Psoas muscle (tissue), 8 donors: Measurements from ENCODE around the gene ACTN4. TPM values are rescaled to one million over a fixed set of nuclear protein-coding genes. Genes with fewer than 3 reads are reported as not detected.
A peak's percentile ranks its signal among the peaks of the same experiment; 100 is the strongest.

Source experiments
- ATAC-seq, 4 donors: fragments of 200-7000 bp; cut with Tn5 transposase; one replicate each; pipeline ENCODE4 v1.9.1; 2020; ENCODE audit warnings: moderate library complexity in 3 of 4, mild to moderate bottlenecking in 2 of 4
- DNase-seq, 2 donors: peaks; one replicate each; pipeline ENCODE4 v3.0.0-alpha.2; 2020
- H3K27ac ChIP-seq: fragments of 200-600 bp; one replicate; pipeline ENCODE4 v1.8.0; 2022
- H3K27me3 ChIP-seq, 3 donors: fragments of 200-600 bp in 1 of 3; one replicate each; pipeline versions ENCODE4 v1.6.1 to v1.8.0; 2013 to 2022; ENCODE audit warnings: low read length in 2 of 3, mild to moderate bottlenecking in 2 of 3, moderate library complexity in 1 of 3; ENCODE audit not compliant: insufficient read depth in 3 of 3
- H3K36me3 ChIP-seq, 2 donors: fragments of 200-600 bp in 1 of 2; one replicate each; pipeline versions ENCODE4 v1.6.1 to v1.8.0; 2013 to 2022; ENCODE audit warnings: low read depth in 1 of 2, mild to moderate bottlenecking in 1 of 2, moderate library complexity in 1 of 2; ENCODE audit not compliant: insufficient read depth in 1 of 2
- H3K4me1 ChIP-seq: fragments of 200-600 bp; one replicate; pipeline ENCODE4 v1.8.0; 2022
- H3K4me3 ChIP-seq: fragments of 200-600 bp; one replicate; pipeline ENCODE4 v1.8.0; 2022; ENCODE audit warnings: mild to moderate bottlenecking
- H3K9me3 ChIP-seq: fragments of 200-600 bp; one replicate; pipeline ENCODE4 v1.8.0; 2022
- CTCF ChIP-seq: fragments of 200-600 bp; IDR thresholded peaks from one replicate; pipeline ENCODE4 v1.8.0; 2022; ENCODE audit warnings: antibody characterized with exemption
- WGBS, 3 donors: extraction: QIAGEN DNeasy Blood & Tissue Kit; methylation state at CpG; one replicate each; pipeline versions ENCODE4 v1.1.6 to v1.1.7; 2013; 5-methylcytosine and 5-hydroxymethylcytosine counted together
- intact Hi-C, 2 donors: fragments of 100-400 bp; cut with DNase I; formaldehyde crosslinking; loops; one replicate each; pipeline versions ENCODE4 v1.11.0 to v1.14.2; 2022
- polyA plus RNA-seq, 3 donors: library from polyadenylated mRNA; stranded (reverse); fragments of 200-250 nt; gene quantifications; one replicate each; pipeline ENCODE4 v1.2.3, GENCODE V29; 2013
- total RNA-seq, 4 donors: library from RNA; stranded (reverse); fragmentation: NEBNext Ultra II Directional in 2 of 4; extraction: Animal tissue kit (Norgen Biotek cat#: 25700) in 2 of 4; gene quantifications; one replicate each; pipeline versions ENCODE4 v1.2.1 to v1.2.4, GENCODE V29; 2021 to 2023
- donor health status: healthy with polysubstance abuse.
- donor health status: DM: no; HTN: no; CAD: no; lungs with moderate emphysema.
- donor health status: Bipolar disorder and iron deficiency.
- donor health status: healthy.
- donor health status: DM: yes; HTN: yes; CAD: no.
- donor health status: DM: no; HTN: no; CAD: no.
- donor health status: DM: no; HTN: no; CAD: no.
- donor health status: DM: yes; HTN: yes; CAD: no.

Gene ACTN4
- total and polyA plus RNA-seq, 7 donors = 38.3 to 127 (median 79.9) TPM

- H3K9me3 ChIP-seq = no peaks in the 10 kb centered on the region
- intact Hi-C loops = no loop called here
- peak overlapping the region; percentile 17 for H3K4me3 ChIP-seq
- H3K27ac ChIP-seq = peak overlapping the region; percentile 98
- TF ChIP-seq CTCF = no peak
- H3K36me3 ChIP-seq = peaks cover 0 to 9% of the 10 kb centered on the region in 2 donors
- ATAC-seq = peak; percentile 89 to 92 (median 90)
- H3K4me1 ChIP-seq = peaks cover 91% of the 10 kb centered on the region
- 26 to 40% (median 31%) methylated on average over 16 of the region's 16 CpGs for WGBS, 3 donors
- peak in 1 of 2 donors; percentile 56 for DNase-seq
- no peaks in the 10 kb centered on the region for H3K27me3 ChIP-seq
Observed at GRCh38 chr19:38674388-38675171, 27.1 kb downstream of the ACTN4 start.

- Histone ChIP-seq H3K36me3 (peaks cover 0 to 9% of the 10 kb centered on the region in 2 donors), H3K4me3 (no peak overlapping the region), H3K27ac (peak overlapping the region; percentile 98), H3K4me1 (peaks cover 91% of the 10 kb centered on the region), H3K9me3 (no peaks in the 10 kb centered on the region), H3K27me3 (no peaks in the 10 kb centered on the region)
- TF ChIP-seq CTCF = no peak
- ATAC-seq (peak in 2 of 4 donors; percentile 13 to 49), DNase-seq (peak in 1 of 2 donors; percentile 50)
- intact Hi-C loops = no loop called here
- 44 to 68% (median 48%) methylated on average over 5 of the region's 5 CpGs for WGBS, 3 donors
Observed at GRCh38 chr19:38675611-38676010, 28.2 kb downstream of the ACTN4 start.

GRCh38 chr19:38676023-38676877 is 28.8 kb downstream of the ACTN4 start:
- Histone ChIP-seq H3K4me1 (peaks cover 91% of the 10 kb centered on the region), H3K27me3 (no peaks in the 10 kb centered on the region), H3K9me3 (no peaks in the 10 kb centered on the region), H3K27ac (peak overlapping the region; percentile 98), H3K4me3 (no peak overlapping the region), H3K36me3 (peaks cover 0 to 9% of the 10 kb centered on the region in 2 donors)
- DNase-seq (peak in 1 of 2 donors; percentile 63), ATAC-seq (no peak)
- intact Hi-C loops = no loop called here
- TF ChIP-seq CTCF = no peak
- 57 to 63% (median 58%) methylated on average over 13 of the region's 13 CpGs for WGBS, 3 donors

- no peak for TF ChIP-seq CTCF
- no peak overlapping the region for H3K4me3 ChIP-seq
- 67 to 79% (median 75%) methylated on average over 11 of the region's 11 CpGs for WGBS, 3 donors
- H3K9me3 ChIP-seq = no peaks in the 10 kb centered on the region
- ATAC-seq = no peak
- H3K36me3 ChIP-seq = peaks cover 0 to 9% of the 10 kb centered on the region in 2 donors
- H3K4me1 ChIP-seq = peaks cover 91% of the 10 kb centered on the region
- no peaks in the 10 kb centered on the region for H3K27me3 ChIP-seq
- peak overlapping the region; percentile 98 for H3K27ac ChIP-seq
- peak in 1 of 2 donors; percentile 19 for DNase-seq
- intact Hi-C loops = no loop called here
Observed at GRCh38 chr19:38676878-38677646, 29.6 kb downstream of the ACTN4 start.
